Peyer's patch (tissue), 4 donors: ENCODE measurements around the gene SYNPO2.

Experiments
- POLR2A ChIP-seq, 2 donors: fragments of 450-650 bp; IDR thresholded peaks; one replicate each; pipeline ENCODE4 v1.5.1; 2017; ENCODE audit warnings: antibody characterized with exemption in 2 of 2, mild to moderate bottlenecking in 2 of 2, moderate library complexity in 2 of 2
- TF ChIP-seq, protein P1 (sequence below), 6 experiments: fragments of 450-650 bp in 4 of 6; fragments of 200-600 bp in 2 of 6; sonication (generic) in 1 of 6; IDR thresholded peaks; one replicate each; pipeline ENCODE4 v1.5.1; 2017 to 2019; ENCODE audit warnings: antibody characterized with exemption in 6 of 6, mild to moderate bottlenecking in 3 of 6, moderate library complexity in 1 of 6

DNA sequence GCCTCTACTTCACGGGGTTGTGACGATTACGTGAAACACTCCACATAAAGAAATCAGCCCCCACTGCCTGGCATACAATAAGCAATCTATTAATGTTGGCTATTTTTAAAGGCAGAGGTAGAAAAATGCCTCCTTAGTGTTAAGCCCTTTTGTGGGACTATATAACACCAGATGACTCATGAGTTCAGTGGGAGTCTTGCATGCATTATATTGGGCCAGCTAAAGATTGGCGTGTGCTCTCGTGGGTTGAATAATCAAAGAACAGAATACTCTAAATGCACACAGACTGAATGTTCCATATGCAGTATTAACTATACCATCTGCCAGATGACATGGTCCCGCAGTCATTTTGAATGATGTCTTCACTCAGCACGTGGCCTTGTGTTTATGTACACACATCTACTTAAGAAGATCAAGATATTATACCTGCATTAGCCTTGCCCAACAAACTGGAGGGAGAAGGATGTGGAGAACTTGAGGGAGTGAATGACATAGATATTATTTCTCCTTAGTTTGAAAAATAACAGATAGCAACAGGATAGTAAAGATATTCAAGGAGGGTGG, 162.0 kb downstream of the SYNPO2 start:
- TF ChIP-seq, protein P1, sequence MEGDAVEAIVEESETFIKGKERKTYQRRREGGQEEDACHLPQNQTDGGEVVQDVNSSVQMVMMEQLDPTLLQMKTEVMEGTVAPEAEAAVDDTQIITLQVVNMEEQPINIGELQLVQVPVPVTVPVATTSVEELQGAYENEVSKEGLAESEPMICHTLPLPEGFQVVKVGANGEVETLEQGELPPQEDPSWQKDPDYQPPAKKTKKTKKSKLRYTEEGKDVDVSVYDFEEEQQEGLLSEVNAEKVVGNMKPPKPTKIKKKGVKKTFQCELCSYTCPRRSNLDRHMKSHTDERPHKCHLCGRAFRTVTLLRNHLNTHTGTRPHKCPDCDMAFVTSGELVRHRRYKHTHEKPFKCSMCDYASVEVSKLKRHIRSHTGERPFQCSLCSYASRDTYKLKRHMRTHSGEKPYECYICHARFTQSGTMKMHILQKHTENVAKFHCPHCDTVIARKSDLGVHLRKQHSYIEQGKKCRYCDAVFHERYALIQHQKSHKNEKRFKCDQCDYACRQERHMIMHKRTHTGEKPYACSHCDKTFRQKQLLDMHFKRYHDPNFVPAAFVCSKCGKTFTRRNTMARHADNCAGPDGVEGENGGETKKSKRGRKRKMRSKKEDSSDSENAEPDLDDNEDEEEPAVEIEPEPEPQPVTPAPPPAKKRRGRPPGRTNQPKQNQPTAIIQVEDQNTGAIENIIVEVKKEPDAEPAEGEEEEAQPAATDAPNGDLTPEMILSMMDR (IDR thresholded peaks at IDR 0.05) = no peak
- no peak for TF ChIP-seq POLR2A (IDR thresholded peaks at IDR 0.05)
